Measurements from ENCODE around the gene UBE2E2.

The UBE2E2 gene

GRCh38 chr3:23619705-23620637 is 416.8 kb downstream of the UBE2E2 start:
- no peak for DNase-seq (ENCODE audit: low read depth, low spot score)

DNA sequence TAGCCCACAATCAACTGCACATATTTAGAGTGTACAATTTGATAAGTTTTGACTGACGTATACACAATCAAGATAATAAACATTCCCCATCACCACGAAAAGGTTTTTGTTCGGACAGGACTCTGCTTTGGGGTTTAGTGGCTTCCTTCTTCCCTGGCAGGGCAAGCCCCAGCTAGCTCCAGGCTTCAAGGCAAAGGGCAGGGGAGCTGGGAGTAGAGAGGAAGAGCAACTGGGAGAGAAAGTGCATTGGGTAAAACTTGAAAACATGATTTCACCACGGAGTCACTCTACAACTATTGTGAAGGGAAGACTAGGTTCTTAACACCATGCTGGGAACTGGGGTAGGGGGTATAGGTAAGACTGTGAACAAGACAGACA is 417.5 kb downstream of the UBE2E2 start:
- no peak for DNase-seq (ENCODE audit: low read depth, low spot score)

DNA sequence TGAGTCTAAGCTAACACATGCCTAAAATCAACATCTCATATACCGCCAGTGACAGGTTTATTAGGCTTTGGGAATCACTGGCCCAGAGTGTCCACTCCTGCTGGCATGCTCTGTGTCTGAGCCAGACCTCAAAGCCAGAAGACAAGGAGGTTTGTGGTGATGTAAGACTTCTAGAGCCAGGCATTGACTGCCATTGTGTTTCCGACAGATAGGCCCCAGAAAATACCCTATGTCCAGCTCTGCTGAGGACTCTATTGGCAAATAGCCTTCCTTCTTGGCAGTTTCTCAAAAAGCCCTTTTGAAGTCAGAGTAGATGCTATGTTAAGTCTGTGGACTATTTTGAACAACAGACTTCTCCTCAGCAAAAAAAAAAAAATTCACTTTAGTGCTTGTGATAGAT is 420.7 kb downstream of the UBE2E2 start:
- no peak for DNase-seq (ENCODE audit: low read depth, low spot score)

DNA sequence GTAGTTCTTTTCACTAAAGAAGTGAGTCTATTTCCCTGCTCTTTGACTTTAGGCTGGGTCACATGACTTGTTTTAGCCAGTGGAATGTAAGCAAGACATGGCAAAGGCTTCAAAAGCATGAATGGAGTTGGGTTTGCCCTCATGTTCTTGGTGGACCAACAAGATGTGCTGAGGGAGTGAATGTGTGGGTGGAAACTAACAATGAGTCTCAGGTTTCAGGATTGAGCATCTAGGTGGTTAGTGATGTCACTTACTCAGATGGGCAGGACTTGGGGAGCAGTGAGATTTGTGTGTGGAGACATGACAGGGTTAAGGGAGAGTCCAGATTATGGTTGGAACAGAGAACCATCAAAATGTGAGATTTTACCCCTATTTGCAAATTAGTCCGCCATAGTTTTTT is 421.2 kb downstream of the UBE2E2 start:
- no peak for DNase-seq (ENCODE audit: low read depth, low spot score)

GRCh38 chr3:23626442-23626841 is 423.3 kb downstream of the UBE2E2 start:
- DNase-seq (ENCODE audit: low read depth, low spot score) = no peak

DNA sequence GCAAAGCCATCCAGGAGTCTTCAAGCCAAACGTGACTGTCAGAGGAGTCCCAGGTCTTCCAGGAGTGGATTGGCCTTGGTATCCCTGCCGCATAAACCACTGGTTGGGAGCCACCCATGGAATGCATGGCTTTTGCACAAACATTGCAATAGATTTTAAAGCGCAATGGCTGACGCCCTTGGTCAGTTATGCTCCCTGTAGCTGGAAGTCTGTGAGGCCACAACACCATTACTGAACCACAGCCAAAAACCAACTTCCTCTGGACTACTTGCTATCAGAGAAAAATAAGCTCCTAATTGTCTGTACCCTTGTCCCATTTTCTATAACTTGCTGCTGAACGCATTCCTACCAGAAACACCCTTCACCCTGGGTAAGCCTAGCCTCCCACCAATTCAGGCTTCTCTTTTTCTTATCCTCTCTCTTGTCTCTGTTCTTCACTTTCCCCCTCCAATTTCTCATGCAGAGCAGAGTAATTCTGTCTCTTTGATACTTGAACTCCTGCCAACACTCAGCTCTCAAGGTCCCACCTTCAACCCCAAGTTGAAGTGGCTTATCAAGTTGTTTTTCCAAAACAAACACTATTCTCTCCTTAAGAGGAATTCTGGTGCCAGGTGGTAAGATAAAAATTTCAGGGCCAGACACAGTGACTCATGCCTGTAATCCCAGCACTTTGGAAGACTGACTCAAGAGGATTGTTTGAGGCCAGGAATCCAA is 426.2 kb downstream of the UBE2E2 start:
- no peak for DNase-seq (ENCODE audit: low read depth, low spot score)

DNA sequence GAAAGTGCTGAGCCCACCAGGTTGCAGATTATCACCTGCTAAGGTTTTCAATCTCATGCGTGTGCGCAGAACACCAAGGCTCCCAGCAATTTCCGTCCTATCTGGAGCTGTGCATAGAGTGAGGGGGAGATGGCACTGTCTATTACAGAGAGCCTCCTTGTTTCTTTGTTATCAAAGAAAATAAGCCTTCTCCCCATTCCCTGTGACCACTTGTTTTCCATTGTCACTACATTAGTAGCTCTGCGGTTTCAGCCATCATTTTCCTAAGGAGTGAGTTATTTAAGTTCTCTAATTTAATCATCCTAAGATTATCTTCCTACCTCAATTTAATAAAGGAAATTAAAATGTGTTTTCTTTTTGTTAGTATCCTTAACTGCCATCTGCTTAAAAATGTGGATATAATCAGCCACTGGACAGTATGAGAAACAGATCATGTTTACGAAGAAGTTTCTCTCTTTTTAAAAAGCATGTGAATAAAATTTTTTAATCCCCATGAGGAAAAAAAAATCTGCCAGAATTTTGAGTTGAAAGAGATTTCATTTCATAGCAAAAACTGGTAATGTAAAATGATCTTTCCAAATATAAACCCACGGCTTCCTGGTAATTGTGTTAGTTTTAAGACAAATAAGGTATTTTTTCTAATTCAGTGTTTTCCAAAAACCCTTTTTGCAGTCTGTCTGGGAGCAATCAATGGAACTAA is 430.3 kb downstream of the UBE2E2 start:
- DNase-seq (ENCODE audit: low read depth, low spot score) = no peak

GRCh38 chr3:23637339-23637738 is 434.2 kb downstream of the UBE2E2 start:
- DNase-seq (ENCODE audit: low read depth, low spot score) = no peak

- DNase-seq (ENCODE audit: low read depth, low spot score) = no peak
These were observed 437.5 kb downstream of the UBE2E2 start for GRCh38 chr3:23640471-23641146.

All from activated CD4-positive, CD25-positive, alpha-beta regulatory T cell treated with anti-CD3 and anti-CD28 coated beads, Interleukin-2, amount 50 U/mL, for 16 hours (primary cell).